Measurements from ENCODE around the gene SHLD2. TPM values are rescaled to one million over a fixed set of nuclear protein-coding genes. Genes with fewer than 3 reads are reported as not detected.
"Not testable (repeated sequence)": the region's sequence is repeated elsewhere in the genome, so short reads cannot be mapped to it uniquely, and the experiment has no call there.

Gene SHLD2
- total RNA-seq, 1 experiment from 2014 or later: 21.4 TPM

GRCh38 chr10:87092376-87092860 is 2.6 kb upstream of the SHLD2 start:
- Histone ChIP-seq H3K9ac (ENCODE audit: low read length) (peak overlapping the region; percentile 80), H3K9me2 (replicated peaks; ENCODE audit: insufficient read depth, low read length) (no peaks in the 10 kb centered on the region), H2AFZ (ENCODE audit: low read length) (no peak overlapping the region), H3K27me3 (ENCODE audit: low read length) (no peaks in the 10 kb centered on the region), H4K20me1 (ENCODE audit: insufficient read depth, low read depth, low read length) (peaks cover 18% of the 10 kb centered on the region; the same call in 1 of the 2 replicates), H3K9me3 (ENCODE audit: low read length) (no peaks in the 10 kb centered on the region), H3K79me2 (ENCODE audit: low read length) (peaks cover 88% of the 10 kb centered on the region), H3K4me1 (ENCODE audit: low read length) (peaks cover 40% of the 10 kb centered on the region), H3K27ac (ENCODE audit: low read length) (no peak overlapping the region), H3K4me2 (ENCODE audit: low read depth, low read length, poor library complexity, severe bottlenecking) (peak overlapping the region; percentile 71), H3K36me3 (ENCODE audit: insufficient read depth, low read length) (peaks cover 22% of the 10 kb centered on the region), H3K4me3 (ENCODE audit: low read length) (peak overlapping the region; percentile 82)
- DNase-seq: no peak

- Histone ChIP-seq H3K36me3 (ENCODE audit: insufficient read depth, low read length) (peaks cover 19% of the 10 kb centered on the region), H3K4me2 (ENCODE audit: low read depth, low read length, poor library complexity, severe bottlenecking) (peak overlapping the region; percentile 71), H3K9me2 (replicated peaks; ENCODE audit: insufficient read depth, low read length) (no peaks in the 10 kb centered on the region), H3K27ac (ENCODE audit: low read length) (0 out of 2 replicates have a peak overlapping the region, but pooled peaks have one; percentile 13), H3K27me3 (ENCODE audit: low read length) (no peaks in the 10 kb centered on the region), H4K20me1 (ENCODE audit: insufficient read depth, low read depth, low read length) (peaks cover 18% of the 10 kb centered on the region; the same call in 1 of the 2 replicates), H3K79me2 (ENCODE audit: low read length) (peaks cover 81% of the 10 kb centered on the region), H3K9ac (ENCODE audit: low read length) (peak overlapping the region; percentile 80), H3K4me1 (ENCODE audit: low read length) (peaks cover 40% of the 10 kb centered on the region), H2AFZ (ENCODE audit: low read length) (no peak overlapping the region), H3K4me3 (ENCODE audit: low read length) (peak overlapping the region; percentile 82), H3K9me3 (ENCODE audit: low read length) (no peaks in the 10 kb centered on the region)
- DNase-seq: peak; percentile 51
Observed at GRCh38 chr10:87092861-87093631, 2.0 kb upstream of the SHLD2 start.

- Histone ChIP-seq H3K79me2 (ENCODE audit: low read length) (peaks cover 74% of the 10 kb centered on the region), H3K4me2 (ENCODE audit: low read depth, low read length, poor library complexity, severe bottlenecking) (peak overlapping the region; percentile 71), H3K4me3 (ENCODE audit: low read length) (peak overlapping the region; percentile 82), H3K9me2 (replicated peaks; ENCODE audit: insufficient read depth, low read length) (no peaks in the 10 kb centered on the region), H4K20me1 (ENCODE audit: insufficient read depth, low read depth, low read length) (peaks cover 18% of the 10 kb centered on the region; the same call in 1 of the 2 replicates), H3K9me3 (ENCODE audit: low read length) (no peaks in the 10 kb centered on the region), H3K27me3 (ENCODE audit: low read length) (no peaks in the 10 kb centered on the region), H3K4me1 (ENCODE audit: low read length) (peaks cover 40% of the 10 kb centered on the region), H3K27ac (ENCODE audit: low read length) (peak overlapping the region; percentile 30; the same call in 1 of the 2 replicates), H3K9ac (ENCODE audit: low read length) (peak overlapping the region; percentile 80), H3K36me3 (ENCODE audit: insufficient read depth, low read length) (peaks cover 14% of the 10 kb centered on the region), H2AFZ (ENCODE audit: low read length) (no peak overlapping the region)
- DNase-seq: peak; percentile 63
Observed at GRCh38 chr10:87093632-87094372, 1.2 kb upstream of the SHLD2 start.

- Histone ChIP-seq H3K79me2 (ENCODE audit: low read length) (peaks cover 68% of the 10 kb centered on the region), H2AFZ (ENCODE audit: low read length) (peak overlapping the region; percentile 67; the same call in 1 of the 2 replicates), H3K9ac (ENCODE audit: low read length) (peak overlapping the region; percentile 79), H3K27ac (ENCODE audit: low read length) (peak overlapping the region; percentile 45; the same call in 1 of the 2 replicates), H3K4me3 (ENCODE audit: low read length) (peak overlapping the region; percentile 83), H3K9me2 (replicated peaks; ENCODE audit: insufficient read depth, low read length) (no peaks in the 10 kb centered on the region), H4K20me1 (ENCODE audit: insufficient read depth, low read depth, low read length) (peaks cover 18% of the 10 kb centered on the region; the same call in 1 of the 2 replicates), H3K36me3 (ENCODE audit: insufficient read depth, low read length) (peaks cover under 1% of the 10 kb centered on the region), H3K27me3 (ENCODE audit: low read length) (no peaks in the 10 kb centered on the region), H3K4me2 (ENCODE audit: low read depth, low read length, poor library complexity, severe bottlenecking) (peak overlapping the region; percentile 71), H3K4me1 (ENCODE audit: low read length) (peaks cover 40% of the 10 kb centered on the region), H3K9me3 (ENCODE audit: low read length) (no peaks in the 10 kb centered on the region)
- peak; percentile 78 for DNase-seq
Observed at GRCh38 chr10:87095236-87095945, 385 bp downstream of the SHLD2 start.

GRCh38 chr10:87101996-87102395 is 7.0 kb downstream of the SHLD2 start:
- no peak for DNase-seq
- Histone ChIP-seq H3K27ac (ENCODE audit: low read length) (no peak overlapping the region), H3K9me3 (ENCODE audit: low read length) (no peaks in the 10 kb centered on the region), H3K9ac (ENCODE audit: low read length) (no peak overlapping the region), H3K4me1 (ENCODE audit: low read length) (peaks cover 2% of the 10 kb centered on the region), H3K36me3 (ENCODE audit: insufficient read depth, low read length) (no peaks in the 10 kb centered on the region; the same call in 1 of the 2 replicates), H3K4me3 (ENCODE audit: low read length) (no peak overlapping the region), H2AFZ (ENCODE audit: low read length) (no peak overlapping the region), H4K20me1 (ENCODE audit: insufficient read depth, low read depth, low read length) (no peaks in the 10 kb centered on the region), H3K9me2 (replicated peaks; ENCODE audit: insufficient read depth, low read length) (no peaks in the 10 kb centered on the region), H3K27me3 (ENCODE audit: low read length) (no peaks in the 10 kb centered on the region), H3K4me2 (ENCODE audit: low read depth, low read length, poor library complexity, severe bottlenecking) (no peak overlapping the region), H3K79me2 (ENCODE audit: low read length) (peaks cover 31% of the 10 kb centered on the region)

GRCh38 chr10:87104727-87105126 is 9.7 kb downstream of the SHLD2 start:
- not testable (repeated sequence) for H3K9me2 ChIP-seq (replicated peaks; ENCODE audit: insufficient read depth, low read length); H3K9me3 ChIP-seq (ENCODE audit: low read length); H3K4me3 ChIP-seq (ENCODE audit: low read length); H3K27me3 ChIP-seq (ENCODE audit: low read length); H3K27ac ChIP-seq (ENCODE audit: low read length); H3K4me1 ChIP-seq (ENCODE audit: low read length); H4K20me1 ChIP-seq (ENCODE audit: insufficient read depth, low read depth, low read length); H2AFZ ChIP-seq (ENCODE audit: low read length); H3K36me3 ChIP-seq (ENCODE audit: insufficient read depth, low read length); DNase-seq; H3K9ac ChIP-seq (ENCODE audit: low read length); H3K4me2 ChIP-seq (ENCODE audit: low read depth, low read length, poor library complexity, severe bottlenecking)
- H3K79me2 ChIP-seq (ENCODE audit: low read length): peaks cover 24% of the 10 kb centered on the region

GRCh38 chr10:87105446-87106124 is 10.6 kb downstream of the SHLD2 start:
- H3K9ac ChIP-seq (ENCODE audit: low read length): no peak overlapping the region
- H3K27ac ChIP-seq (ENCODE audit: low read length): no peak overlapping the region
- no peaks in the 10 kb centered on the region for H3K9me3 ChIP-seq (ENCODE audit: low read length)
- H4K20me1 ChIP-seq (ENCODE audit: insufficient read depth, low read depth, low read length): no peaks in the 10 kb centered on the region
- no peak for DNase-seq
- H3K79me2 ChIP-seq (ENCODE audit: low read length): peaks cover 17% of the 10 kb centered on the region
- H3K4me2 ChIP-seq (ENCODE audit: low read depth, low read length, poor library complexity, severe bottlenecking): no peak overlapping the region
- H3K36me3 ChIP-seq (ENCODE audit: insufficient read depth, low read length): no peaks in the 10 kb centered on the region
- no peak overlapping the region for H3K4me3 ChIP-seq (ENCODE audit: low read length)
- no peak overlapping the region for H2AFZ ChIP-seq (ENCODE audit: low read length)
- H3K9me2 ChIP-seq (replicated peaks; ENCODE audit: insufficient read depth, low read length): no peaks in the 10 kb centered on the region
- H3K4me1 ChIP-seq (ENCODE audit: low read length): no peaks in the 10 kb centered on the region
- no peaks in the 10 kb centered on the region for H3K27me3 ChIP-seq (ENCODE audit: low read length)
